RWPE1 (cell line): ENCODE data around the gene SCMH1.
"Not testable (repeated sequence)": the region's sequence is repeated elsewhere in the genome, so short reads cannot be mapped to it uniquely, and the experiment has no call there.

Experiments used
- CTCF ChIA-PET: fragments of 350-600 bp; sonication (Branson Sonifier 250); formaldehyde crosslinking; extraction: SDS; loops from one replicate; lab custom pipeline; 2021; lab: Yijun Ruan, JAX
- POLR2A ChIA-PET: fragments of 400-600 bp; formaldehyde crosslinking; extraction: SDS; loops from one replicate; lab custom pipeline; 2020; ENCODE audit warnings: antibody characterized with exemption; ENCODE audit not compliant: low non-redundant PET; lab: Yijun Ruan, JAX
- DNase-seq: peaks from one replicate; pipeline ENCODE4 v3.0.0; 2012; ENCODE audit warnings: low spot score
- H3K27ac ChIP-seq: fragments of 450-650 bp; 2 replicates; pipeline ENCODE4 v1.5.1; 2017
- CTCF ChIP-seq: fragments of 450-650 bp; conservative IDR thresholded peaks from 2 replicates; pipeline ENCODE4 v1.5.1; 2017; ENCODE audit warnings: low read depth, mild to moderate bottlenecking

SCMH1 gene

GRCh38 chr1:41235893-41236292 is 6.2 kb downstream of the SCMH1 start:
- ChIA-PET CTCF (no interaction called here), POLR2A (no interaction called here)

GRCh38 chr1:41233708-41234107 is 8.4 kb downstream of the SCMH1 start:
- CTCF ChIA-PET: no interaction called here

More at GRCh38 chr1:41235893-41236292, 6.2 kb downstream of the SCMH1 start:
- DNase-seq: no peak
- no peak overlapping the region for H3K27ac ChIP-seq
- TF ChIP-seq CTCF: no peak

GRCh38 chr1:41232305-41232704 is 9.8 kb downstream of the SCMH1 start:
- POLR2A ChIA-PET: no interaction called here
- no peak for TF ChIP-seq CTCF
- no peak overlapping the region for H3K27ac ChIP-seq
- DNase-seq: no peak
- CTCF ChIA-PET: no interaction called here

More at GRCh38 chr1:41233708-41234107, 8.4 kb downstream of the SCMH1 start:
- H3K27ac ChIP-seq: no peak overlapping the region
- TF ChIP-seq CTCF: no peak
- DNase-seq: no peak
- POLR2A ChIA-PET: no interaction called here

- POLR2A ChIA-PET: no interaction called here
Observed at GRCh38 chr1:41230656-41231055, 11.4 kb downstream of the SCMH1 start.

GRCh38 chr1:41229219-41229618 is 12.9 kb downstream of the SCMH1 start:
- DNase-seq, POLR2A ChIA-PET, H3K27ac ChIP-seq: not testable (repeated sequence)
- CTCF ChIA-PET: interaction anchor here (0.6 kb wide), 1 partner anchor 263 kb away, joined by 3 read pairs; no protein-coding TSS in a partner anchor

More at GRCh38 chr1:41230656-41231055, 11.4 kb downstream of the SCMH1 start:
- no peak overlapping the region for H3K27ac ChIP-seq
- no peak for DNase-seq
- no peak for TF ChIP-seq CTCF
- CTCF ChIA-PET: no interaction called here

- H3K27ac ChIP-seq: no peak overlapping the region
- ChIA-PET POLR2A (no interaction called here), CTCF (no interaction called here)
- no peak for DNase-seq
- TF ChIP-seq CTCF: no peak
Observed at GRCh38 chr1:41226815-41227434, 15.2 kb downstream of the SCMH1 start.

- H3K27ac ChIP-seq: no peak overlapping the region
- ChIA-PET CTCF (no interaction called here), POLR2A (no interaction called here)
- DNase-seq: no peak
- TF ChIP-seq CTCF: no peak
Observed at GRCh38 chr1:41225495-41225894, 16.6 kb downstream of the SCMH1 start.
